IMR-90 (cell line): Measurements from ENCODE around the gene PSMD8. TPM values are rescaled to one million over a fixed set of nuclear protein-coding genes. Genes with fewer than 3 reads are reported as not detected.

Experiments
- ATAC-seq: fragments of 200-7000 bp; cut with Tn5 transposase; 2 replicates; pipeline ENCODE4 v1.9.1; 2020; ENCODE audit warnings: low read depth, mild to moderate bottlenecking, moderate library complexity
- BruUV-seq: library from RNA; stranded (reverse); fragments of 400-500 nt; replicated peaks from 2 replicates; lab custom pipeline; 2021; lab: Mats Ljungman, UMichigan
- CTCF ChIA-PET: fragments of 300-600 bp; formaldehyde crosslinking; extraction: SDS; loops from one replicate; lab custom pipeline; 2021; ENCODE audit warnings: antibody characterized with exemption; lab: Yijun Ruan, JAX
- POLR2A ChIA-PET: fragments of 300-600 bp; sonication (Branson Sonifier 250); formaldehyde crosslinking; loops from one replicate; lab custom pipeline; 2022; ENCODE audit warnings: antibody characterized with exemption; ENCODE audit not compliant: unreplicated experiment; lab: Charles Lee
- DNase-seq: peaks from one replicate; pipeline ENCODE4 v3.0.0; 2013
- H2AFZ ChIP-seq: replicated peaks from 2 replicates; pipeline ENCODE3; 2013; ENCODE audit warnings: low read length, mild to moderate bottlenecking; ENCODE audit not compliant: poor library complexity
- H2AK5ac ChIP-seq: 2 replicates; pipeline ENCODE4 v1.6.1; 2013; ENCODE audit warnings: low read depth, low read length, inconsistent platforms
- H2AK9ac ChIP-seq: replicated peaks from 2 replicates; pipeline ENCODE3; 2013; ENCODE audit warnings: mild to moderate bottlenecking, low read depth, low read length, moderate library complexity; ENCODE audit not compliant: poor library complexity
- H2BK120ac ChIP-seq: 2 replicates; pipeline ENCODE4 v1.6.1; 2013; ENCODE audit warnings: low read depth, low read length, inconsistent platforms
- H2BK15ac ChIP-seq: 3 replicates; pipeline ENCODE4 v1.6.1; 2013; ENCODE audit warnings: low read depth, low read length, inconsistent platforms
- H2BK20ac ChIP-seq: 2 replicates; pipeline ENCODE4 v1.6.1; 2013; ENCODE audit warnings: low read depth, mild to moderate bottlenecking, inconsistent platforms, low read length, moderate library complexity
- H2BK5ac ChIP-seq: 2 replicates; pipeline ENCODE4 v1.6.1; 2013; ENCODE audit warnings: mild to moderate bottlenecking, low read depth, low read length, inconsistent platforms; ENCODE audit not compliant: poor library complexity, severe bottlenecking
- H3K14ac ChIP-seq: replicated peaks from 2 replicates; pipeline ENCODE4 v1.6.1; 2013; ENCODE audit warnings: low read depth, low read length, inconsistent platforms
- H3K18ac ChIP-seq: 2 replicates; pipeline ENCODE4 v1.6.1; 2013; ENCODE audit warnings: low read depth, low read length, control low read depth
- H3K23ac ChIP-seq: 2 replicates; pipeline ENCODE4 v1.6.1; 2013; ENCODE audit warnings: low read depth, low read length, inconsistent platforms
- H3K27ac ChIP-seq: 2 replicates; pipeline ENCODE4 v1.5.1; 2013; ENCODE audit warnings: mild to moderate bottlenecking, control low read depth, low read length; ENCODE audit not compliant: insufficient read depth
- H3K27me3 ChIP-seq: 2 replicates; pipeline ENCODE4 v1.6.1; 2013; ENCODE audit warnings: low read length; ENCODE audit not compliant: control insufficient read depth, insufficient read depth
- H3K36me3 ChIP-seq: 2 replicates; pipeline ENCODE4 v1.6.1; 2013; ENCODE audit warnings: low read length, mixed read lengths; ENCODE audit not compliant: control insufficient read depth, insufficient read depth
- H3K4ac ChIP-seq: 2 replicates; pipeline ENCODE4 v1.6.1; 2013; ENCODE audit warnings: low read depth, low read length, inconsistent platforms
- H3K4me1 ChIP-seq: 2 replicates; pipeline ENCODE4 v1.6.1; 2013; ENCODE audit warnings: low read length, mixed read lengths; ENCODE audit not compliant: control insufficient read depth, insufficient read depth
- H3K4me2 ChIP-seq: 2 replicates; pipeline ENCODE4 v1.6.1; 2013; ENCODE audit warnings: low read depth, mild to moderate bottlenecking, control low read depth, low read length, moderate library complexity
- H3K4me3 ChIP-seq: 2 replicates; pipeline ENCODE4 v1.5.1; 2013; ENCODE audit warnings: low read depth, mild to moderate bottlenecking, control low read depth, low read length, moderate library complexity; ENCODE audit not compliant: insufficient read depth
- H3K56ac ChIP-seq: 2 replicates; pipeline ENCODE4 v1.6.1; 2013; ENCODE audit warnings: low read length, inconsistent platforms; ENCODE audit not compliant: insufficient read depth; ENCODE audit errors: extremely low read depth
- H3K79me1 ChIP-seq, 2 experiments: 2 replicates each; pipeline ENCODE4 v1.6.1; 2013; ENCODE audit warnings: low read length in 2 of 2, inconsistent platforms in 1 of 2, low read depth in 1 of 2
- H3K9ac ChIP-seq: 2 replicates; pipeline ENCODE4 v1.6.1; 2013; ENCODE audit warnings: low read depth, low read length, control low read depth
- H3K9me1 ChIP-seq: 2 replicates; pipeline ENCODE4 v1.6.1; 2013; ENCODE audit warnings: low read length, inconsistent platforms; ENCODE audit not compliant: insufficient read depth
- H3K9me3 ChIP-seq: 2 replicates; pipeline ENCODE4 v1.6.1; 2013; ENCODE audit warnings: low read length; ENCODE audit not compliant: control insufficient read depth, insufficient read depth
- H4K20me1 ChIP-seq: 2 replicates; pipeline ENCODE4 v1.6.1; 2013; ENCODE audit warnings: low read length, inconsistent platforms; ENCODE audit not compliant: insufficient read depth
- H4K5ac ChIP-seq: 2 replicates; pipeline ENCODE4 v1.6.1; 2013; ENCODE audit warnings: mild to moderate bottlenecking, low read depth, low read length, control low read depth
- H4K8ac ChIP-seq, 2 experiments: 2 replicates each; pipeline ENCODE4 v1.6.1; 2013; ENCODE audit warnings: low read depth in 2 of 2, low read length in 2 of 2, control low read depth in 1 of 2, inconsistent platforms in 1 of 2
- H4K91ac ChIP-seq: 2 replicates; pipeline ENCODE4 v1.6.1; 2013; ENCODE audit warnings: low read depth, low read length, inconsistent platforms; ENCODE audit not compliant: insufficient read depth
- CEBPB ChIP-seq: IDR thresholded peaks from 2 replicates; pipeline ENCODE4 v1.6.1; 2012; ENCODE audit warnings: low read depth, low read length, improper control_type of control experiment
- CHD1 ChIP-seq: IDR thresholded peaks from 2 replicates; pipeline ENCODE4 v1.6.1; 2012; ENCODE audit warnings: low read depth, low read length, improper control_type of control experiment
- FOS ChIP-seq: fragments of 150-350 bp; IDR thresholded peaks from 2 replicates; pipeline ENCODE4 v1.6.1; 2016; ENCODE audit warnings: low read depth, low read length
- MAFK ChIP-seq: IDR thresholded peaks from 2 replicates; pipeline ENCODE4 v1.6.1; 2012; ENCODE audit warnings: low read depth, low read length, improper control_type of control experiment
- MAZ ChIP-seq: IDR thresholded peaks from 2 replicates; pipeline ENCODE4 v1.6.1; 2012; ENCODE audit warnings: low read depth, mild to moderate bottlenecking, low read length, improper control_type of control experiment, moderate library complexity, borderline replicate concordance
- RAD21 ChIP-seq: IDR thresholded peaks from 2 replicates; pipeline ENCODE4 v1.6.1; 2012; ENCODE audit warnings: low read length, improper control_type of control experiment
- WGBS, 2 experiments: methylation state at CpG; one replicate each; pipeline versions ENCODE4 v1.1.5 to v1.1.7; 2013; ENCODE audit warnings: missing lambda C conversion rate in 2 of 2; ENCODE audit not compliant: insufficient read length in 1 of 2; ENCODE audit errors: extremely low coverage in 2 of 2; 5-methylcytosine and 5-hydroxymethylcytosine counted together
- dilution Hi-C: fragments of 300-500 bp; cut with HindIII; formaldehyde crosslinking; loops from one replicate; pipeline ENCODE4 v1.14.3; 2018; ENCODE audit warnings: low sequenced_read_pairs; ENCODE audit not compliant: unreplicated experiment
- in situ Hi-C: fragments of 300-500 bp; cut with MboI; formaldehyde crosslinking; loops from 3 replicates; pipeline ENCODE4 v1.14.3; 2019; ENCODE audit warnings: low sequenced_read_pairs, inconsistent platforms, mixed read lengths
- intact Hi-C: fragments of 100-400 bp; cut with micrococcal nuclease; formaldehyde crosslinking; loops from 2 replicates; pipeline ENCODE4 v1.10.0; 2022
- polyA plus RNA-seq, 3 experiments: library from polyadenylated mRNA; depleted of rRNA; stranded (reverse); fragments of >200 nt; gene quantifications; 2 replicates each; pipeline ENCODE4 v1.2.3, GENCODE V29; 2012; ENCODE audit warnings: low replicate concordance in 1 of 3
- total RNA-seq: library from RNA; depleted of rRNA; stranded (reverse); fragments of >200 nt; gene quantifications from 2 replicates; pipeline ENCODE4 v1.2.3, GENCODE V29; 2012
- TF ChIP-seq, protein P1 (sequence below): conservative IDR thresholded peaks from 2 replicates; pipeline ENCODE4 v1.5.1; 2012; ENCODE audit warnings: mild to moderate bottlenecking, low read depth, low read length, improper control_type of control experiment
- TF ChIP-seq, protein P2 (sequence below): fragments of 150-350 bp; IDR thresholded peaks from 2 replicates; pipeline ENCODE4 v1.6.1; 2017; ENCODE audit warnings: mild to moderate bottlenecking, antibody characterized with exemption, low read length, low read depth

Gene PSMD8
- total and polyA plus RNA-seq, 2 of the 4 experiments (the other 2 are of a cell fraction): 475 to 644 TPM

DNA sequence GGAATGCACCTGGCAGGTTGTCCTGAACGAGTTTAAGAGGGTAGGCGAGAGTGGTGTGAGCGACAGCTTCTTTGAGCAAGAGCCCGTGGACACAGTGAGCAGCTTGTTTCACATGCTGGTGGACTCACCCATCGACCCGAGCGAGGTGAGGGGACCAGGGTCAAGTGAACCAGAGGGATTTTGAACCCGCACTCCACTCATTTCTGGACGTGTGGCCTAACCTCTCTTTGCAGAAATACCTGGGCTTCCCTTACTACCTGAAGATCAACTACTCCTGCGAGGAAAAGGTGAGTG lies 37.1 kb upstream of the PSMD8 start:
- WGBS, 2 experiments: no CpG with 5 or more reads among the region's 10 CpGs
- DNase-seq: no peak
- H2BK20ac ChIP-seq: no peak overlapping the region
- H2AK9ac ChIP-seq: peak overlapping the region; percentile 37
- no peak overlapping the region for H2BK5ac ChIP-seq
- H4K8ac ChIP-seq: 0 out of 4 replicates have a peak overlapping the region, but pooled peaks of 1 of the 2 experiments have one; percentile 40
- H3K9me3 ChIP-seq: no peaks in the 10 kb centered on the region
- BruUV-seq: no TSS peak
- H2AK5ac ChIP-seq: 0 out of 2 replicates have a peak overlapping the region, but pooled peaks have one; percentile 58
- no peaks in the 10 kb centered on the region for H3K27me3 ChIP-seq
- H2BK15ac ChIP-seq: no peak overlapping the region
- H3K27ac ChIP-seq: no peak overlapping the region
- no peak overlapping the region for H2BK120ac ChIP-seq
- ATAC-seq: no peak
- no peak overlapping the region for H4K5ac ChIP-seq
- in situ Hi-C loops: loop anchor here (10.0 kb wide), 1 partner anchor 443 kb away; no protein-coding TSS in a partner anchor
- dilution Hi-C loops: no loop called here
- peaks cover 5% of the 10 kb centered on the region; the same call in 1 of the 2 replicates for H3K9me1 ChIP-seq
- no peak overlapping the region for H4K91ac ChIP-seq
- H3K4ac ChIP-seq: no peak overlapping the region
- no peak overlapping the region for H3K4me3 ChIP-seq
- CTCF ChIA-PET: no interaction called here
- H3K14ac ChIP-seq: no peak overlapping the region
- H2AFZ ChIP-seq: peak overlapping the region; percentile 85
- no peak overlapping the region for H3K56ac ChIP-seq
- H3K23ac ChIP-seq: no peak overlapping the region
- no peak overlapping the region for H3K18ac ChIP-seq
- H3K36me3 ChIP-seq: no peaks in the 10 kb centered on the region
- no peaks in the 10 kb centered on the region for H4K20me1 ChIP-seq
- H3K4me1 ChIP-seq: no peaks in the 10 kb centered on the region
- H3K4me2 ChIP-seq: no peak overlapping the region; the same call in 1 of the 2 replicates
- H3K9ac ChIP-seq: no peak overlapping the region
- H3K79me1 ChIP-seq: no peaks in the 10 kb centered on the region; a peak in 1 of 4 replicates
- POLR2A ChIA-PET: no interaction called here
- TF ChIP-seq FOS: no peak
- TF ChIP-seq MAFK: no peak
- TF ChIP-seq, protein P1, sequence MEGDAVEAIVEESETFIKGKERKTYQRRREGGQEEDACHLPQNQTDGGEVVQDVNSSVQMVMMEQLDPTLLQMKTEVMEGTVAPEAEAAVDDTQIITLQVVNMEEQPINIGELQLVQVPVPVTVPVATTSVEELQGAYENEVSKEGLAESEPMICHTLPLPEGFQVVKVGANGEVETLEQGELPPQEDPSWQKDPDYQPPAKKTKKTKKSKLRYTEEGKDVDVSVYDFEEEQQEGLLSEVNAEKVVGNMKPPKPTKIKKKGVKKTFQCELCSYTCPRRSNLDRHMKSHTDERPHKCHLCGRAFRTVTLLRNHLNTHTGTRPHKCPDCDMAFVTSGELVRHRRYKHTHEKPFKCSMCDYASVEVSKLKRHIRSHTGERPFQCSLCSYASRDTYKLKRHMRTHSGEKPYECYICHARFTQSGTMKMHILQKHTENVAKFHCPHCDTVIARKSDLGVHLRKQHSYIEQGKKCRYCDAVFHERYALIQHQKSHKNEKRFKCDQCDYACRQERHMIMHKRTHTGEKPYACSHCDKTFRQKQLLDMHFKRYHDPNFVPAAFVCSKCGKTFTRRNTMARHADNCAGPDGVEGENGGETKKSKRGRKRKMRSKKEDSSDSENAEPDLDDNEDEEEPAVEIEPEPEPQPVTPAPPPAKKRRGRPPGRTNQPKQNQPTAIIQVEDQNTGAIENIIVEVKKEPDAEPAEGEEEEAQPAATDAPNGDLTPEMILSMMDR: no peak
- TF ChIP-seq RAD21: no peak
- TF ChIP-seq, protein P2, sequence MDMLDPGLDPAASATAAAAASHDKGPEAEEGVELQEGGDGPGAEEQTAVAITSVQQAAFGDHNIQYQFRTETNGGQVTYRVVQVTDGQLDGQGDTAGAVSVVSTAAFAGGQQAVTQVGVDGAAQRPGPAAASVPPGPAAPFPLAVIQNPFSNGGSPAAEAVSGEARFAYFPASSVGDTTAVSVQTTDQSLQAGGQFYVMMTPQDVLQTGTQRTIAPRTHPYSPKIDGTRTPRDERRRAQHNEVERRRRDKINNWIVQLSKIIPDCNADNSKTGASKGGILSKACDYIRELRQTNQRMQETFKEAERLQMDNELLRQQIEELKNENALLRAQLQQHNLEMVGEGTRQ: no peak
- no peak for TF ChIP-seq CEBPB
- no peak for TF ChIP-seq MAZ
- no peak for TF ChIP-seq CHD1
- intact Hi-C loops: loop anchor here (2.0 kb wide), 2 partner anchors 37 to 435 kb away; partner anchors contain the start of gene PSMD8
